Dedifferentiated amniotic fluid mesenchymal stem cell (primary cell): ENCODE measurements around the gene ZNF804B.
"Not testable (repeated sequence)": the region's sequence is repeated elsewhere in the genome, so short reads cannot be mapped to it uniquely, and the experiment has no call there.

Experiments
- DNase-seq: peaks from one replicate; pipeline ENCODE4 v3.0.0-alpha.2; 2016; ENCODE audit errors: extremely low spot score

ZNF804B gene

GRCh38 chr7:89085580-89085979 is 326.1 kb downstream of the ZNF804B start:
- no peak for DNase-seq

DNA sequence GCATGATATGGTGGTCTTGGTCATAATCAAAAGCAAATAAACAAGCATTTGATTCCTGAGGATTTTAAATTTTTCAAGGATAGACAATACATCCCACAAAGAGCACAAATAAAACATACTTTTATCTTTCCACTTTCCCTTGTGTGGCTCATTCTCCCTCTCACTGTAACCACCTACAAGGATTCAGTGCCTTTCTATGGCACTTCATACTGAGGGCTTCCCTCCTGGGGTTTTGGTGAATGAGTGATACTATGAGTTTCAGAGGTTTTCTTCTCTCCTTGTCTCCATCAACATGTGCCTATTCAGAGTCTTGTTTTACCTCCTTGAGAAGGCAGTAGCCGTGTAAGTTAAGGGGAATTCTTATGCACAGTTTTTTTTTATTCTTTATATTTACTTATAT is 332.1 kb downstream of the ZNF804B start:
- no peak for DNase-seq

GRCh38 chr7:89094269-89094668 is 334.8 kb downstream of the ZNF804B start:
- DNase-seq = no peak

DNA sequence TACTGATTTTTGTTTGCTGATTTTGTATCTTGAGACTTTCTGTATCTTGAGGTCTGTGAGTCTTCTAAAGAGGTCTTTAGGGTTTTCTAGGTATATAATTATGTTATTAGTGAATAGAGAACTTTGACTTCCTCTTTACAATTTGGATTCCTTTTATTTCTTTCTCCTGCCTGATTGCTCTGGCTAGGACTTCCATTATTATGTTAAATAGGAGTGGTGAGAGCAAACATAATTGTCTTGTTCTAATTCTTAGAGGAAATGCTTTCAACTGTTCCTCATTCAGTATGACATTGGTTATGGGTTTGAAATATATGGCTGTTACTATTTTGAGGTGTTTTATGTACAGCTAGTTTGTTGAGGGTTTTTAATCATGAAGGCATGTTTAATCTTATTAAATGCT is 344.1 kb downstream of the ZNF804B start:
- DNase-seq = no peak

DNA sequence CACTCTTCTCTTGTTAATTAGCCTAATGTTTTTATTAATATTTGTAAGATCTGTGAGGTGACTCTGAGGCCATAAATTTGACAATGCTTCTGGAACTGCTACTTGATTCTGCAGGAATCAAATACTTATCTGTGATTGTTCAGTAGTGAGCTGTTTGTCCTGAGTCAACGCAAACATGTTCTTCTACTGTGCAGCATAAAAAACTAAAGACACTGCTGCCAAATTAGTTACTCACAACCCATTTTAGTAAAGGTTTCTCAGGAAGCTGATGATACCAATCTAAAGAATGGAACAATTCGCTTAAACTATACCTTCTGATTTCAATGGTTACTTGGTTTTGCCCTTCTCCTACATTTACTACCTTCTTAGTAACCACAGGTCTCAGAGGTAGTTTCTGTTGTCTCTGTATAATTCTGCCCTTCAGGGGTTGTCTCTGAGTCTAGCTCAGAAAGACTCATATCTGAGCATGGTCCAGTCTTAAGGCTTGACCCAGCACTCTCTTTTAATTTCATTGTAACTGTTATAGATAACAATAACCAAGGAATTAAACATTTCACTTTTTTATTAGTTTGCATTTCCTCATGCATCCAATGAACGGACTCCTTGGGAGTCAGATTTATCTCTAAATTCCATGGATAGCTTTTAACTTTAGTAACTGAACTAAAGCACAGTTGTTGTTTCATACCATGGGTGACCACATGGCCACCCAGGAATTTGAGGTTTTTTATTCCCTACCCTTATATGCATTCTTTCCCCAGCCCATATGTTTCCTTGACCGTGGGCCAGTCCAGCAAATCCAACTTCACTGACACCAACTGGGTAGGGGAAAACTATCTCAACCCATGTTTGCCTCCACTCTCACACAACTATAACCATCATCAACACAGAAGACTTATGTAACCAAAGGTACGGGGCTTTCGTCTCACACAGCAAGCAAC is 345.5 kb downstream of the ZNF804B start:
- no peak for DNase-seq

- no peak for DNase-seq
Observed at GRCh38 chr7:89123871-89124270, 364.4 kb downstream of the ZNF804B start.

DNA sequence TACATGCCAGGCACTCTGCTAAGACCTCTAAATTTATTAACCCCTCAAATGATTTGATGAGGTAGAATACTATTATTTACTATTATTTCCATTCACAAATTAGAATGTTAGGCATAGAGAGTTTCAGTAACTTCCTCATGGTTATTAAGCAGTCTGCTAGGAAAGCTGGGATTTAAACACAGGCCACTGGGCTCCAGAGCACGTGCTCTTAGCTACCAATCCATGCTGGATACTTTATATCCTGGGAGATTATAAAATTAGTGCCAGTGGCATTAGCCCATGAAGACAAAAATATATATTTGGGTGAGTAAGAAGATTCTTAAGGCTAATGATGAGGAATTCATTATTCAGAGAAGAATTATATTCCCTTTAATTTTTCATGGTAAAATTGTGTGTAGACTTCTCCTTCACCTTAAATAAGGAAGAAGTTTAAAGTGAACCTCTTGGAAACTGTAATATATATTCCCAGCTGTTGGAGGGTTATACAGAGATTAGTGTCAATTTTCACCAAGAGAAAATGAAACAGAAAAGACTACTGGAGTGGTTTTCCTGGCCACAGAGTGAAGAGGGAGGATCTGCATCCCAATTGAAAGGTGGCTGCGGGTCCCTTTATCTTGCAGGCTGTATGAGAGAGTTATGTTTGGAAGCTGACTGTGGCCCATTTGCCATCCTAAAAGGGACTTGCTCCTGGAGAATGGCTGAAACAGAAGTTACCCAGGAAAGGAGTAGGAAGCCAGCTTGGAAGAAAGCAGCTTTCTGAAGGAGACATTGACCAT is 370.3 kb downstream of the ZNF804B start:
- no peak for DNase-seq

- no peak for DNase-seq
Observed at GRCh38 chr7:89133357-89133756, 373.9 kb downstream of the ZNF804B start.

DNA sequence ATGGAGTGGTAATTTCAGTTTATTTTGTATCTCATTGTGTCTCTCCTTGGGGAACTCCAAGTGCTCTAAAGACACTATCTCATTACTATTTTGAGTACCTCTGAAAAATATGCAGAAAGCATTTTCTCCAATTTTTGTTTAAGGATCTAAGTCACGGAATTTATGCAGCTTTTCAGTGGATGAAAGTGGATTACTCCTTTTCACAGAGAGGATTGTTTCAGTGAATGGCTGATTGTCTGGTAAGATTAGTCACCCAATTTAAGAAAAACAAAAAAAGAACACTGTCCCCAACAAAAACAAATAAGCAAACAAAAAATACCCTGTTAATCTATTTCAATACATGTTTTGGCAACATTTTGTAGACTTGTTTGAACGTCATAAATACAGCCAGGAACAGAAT is 374.3 kb downstream of the ZNF804B start:
- DNase-seq = no peak

DNA sequence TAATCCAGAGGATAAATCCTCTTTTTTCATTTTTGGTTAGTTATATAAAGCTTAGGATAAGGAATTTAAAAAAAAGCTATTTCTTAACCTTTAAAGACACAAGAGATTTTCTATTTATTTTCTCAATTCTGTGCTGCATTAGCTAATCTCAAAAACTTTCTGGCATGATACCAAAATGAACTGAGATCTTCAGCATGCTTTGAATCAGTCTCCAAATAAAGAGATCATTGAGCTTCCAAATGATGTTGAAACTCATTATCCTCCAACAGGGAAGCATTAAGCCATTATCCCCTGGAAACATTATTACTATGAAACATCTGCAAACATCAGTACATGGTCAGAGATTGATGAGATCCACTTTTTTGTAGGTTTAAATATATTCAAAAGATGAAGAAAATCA is 386.3 kb downstream of the ZNF804B start:
- no peak for DNase-seq

DNA sequence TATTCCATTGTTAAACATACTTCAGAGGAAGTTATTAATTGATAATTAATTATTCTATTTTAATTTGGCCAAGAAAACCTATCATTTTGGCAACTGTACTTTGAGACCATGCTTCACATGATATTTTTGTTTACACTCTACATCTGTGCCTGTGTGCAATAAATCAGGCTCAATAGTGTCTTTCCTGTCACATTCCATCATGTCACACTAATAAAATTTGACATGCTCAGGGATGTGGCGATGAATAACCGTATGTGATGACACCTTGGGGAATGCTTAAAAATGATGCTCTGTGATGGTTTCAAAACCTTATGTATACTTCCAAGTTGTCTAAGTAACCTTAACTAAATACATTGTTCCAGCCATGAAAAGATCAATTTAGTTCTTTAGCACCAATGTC is 400.6 kb downstream of the ZNF804B start:
- DNase-seq = no peak

DNA sequence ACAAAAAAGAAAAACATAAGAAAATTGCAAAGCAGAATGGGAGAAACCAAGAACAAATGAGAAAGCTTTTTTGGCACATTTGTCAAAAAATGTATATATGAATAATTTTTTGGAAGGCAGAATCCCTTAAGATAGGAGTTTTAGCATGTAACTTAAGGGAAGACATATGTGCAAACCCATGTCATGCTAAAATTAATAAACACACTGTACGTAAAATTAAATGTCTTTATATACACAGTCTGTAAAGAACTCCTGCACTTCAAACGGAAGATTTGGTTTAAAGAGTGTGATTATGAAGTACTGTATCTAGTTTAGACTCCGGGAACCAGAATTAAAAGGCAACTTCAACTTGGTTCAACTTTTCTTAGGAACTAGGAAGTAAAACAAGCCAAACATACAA is 405.9 kb downstream of the ZNF804B start:
- DNase-seq = no peak

GRCh38 chr7:89170628-89171027 is 411.1 kb downstream of the ZNF804B start:
- no peak for DNase-seq

DNA sequence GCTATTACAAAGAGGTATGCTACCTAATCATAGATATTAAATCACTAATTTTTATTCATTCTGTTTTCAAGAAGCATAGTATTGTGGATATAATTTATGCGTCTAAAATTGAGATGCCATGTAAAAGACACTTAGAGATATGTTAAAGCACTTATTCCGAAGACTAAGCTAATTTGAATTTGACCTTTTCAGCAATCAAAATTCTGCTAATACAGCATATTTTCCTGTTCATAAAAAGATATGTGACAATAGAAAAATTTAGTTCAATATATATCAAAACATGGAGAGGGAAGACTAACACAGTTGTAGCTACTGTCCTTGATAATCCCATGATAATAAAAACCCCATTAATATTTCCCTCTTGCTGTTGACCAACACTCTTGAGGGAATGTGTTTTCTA is 422.6 kb downstream of the ZNF804B start:
- no peak for DNase-seq

DNA sequence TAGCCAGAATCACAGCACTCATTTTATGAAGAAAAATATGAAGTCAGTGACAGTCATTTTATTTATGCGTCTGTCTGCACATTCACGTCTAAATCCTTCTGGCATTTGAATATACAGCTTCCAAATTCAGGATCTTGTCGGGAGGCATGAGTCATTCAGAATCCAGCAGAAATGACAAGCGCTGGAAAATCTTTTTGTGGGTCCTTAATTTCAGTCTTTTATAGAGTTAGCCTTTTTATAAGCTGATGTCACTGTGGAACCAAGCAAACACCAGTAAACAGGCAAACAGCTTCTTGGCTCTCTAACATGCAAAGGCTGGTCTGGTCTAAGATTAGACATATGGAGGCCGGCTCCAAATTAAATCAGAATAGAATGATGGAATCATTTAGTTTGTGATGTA is 424.2 kb downstream of the ZNF804B start:
- no peak for DNase-seq

- no peak for DNase-seq
Observed at GRCh38 chr7:89200758-89201157, 441.3 kb downstream of the ZNF804B start.

GRCh38 chr7:89223900-89224395 is 464.4 kb downstream of the ZNF804B start:
- DNase-seq = no peak

- not testable (repeated sequence) for DNase-seq
Observed at GRCh38 chr7:89228688-89229171, 469.2 kb downstream of the ZNF804B start.

DNA sequence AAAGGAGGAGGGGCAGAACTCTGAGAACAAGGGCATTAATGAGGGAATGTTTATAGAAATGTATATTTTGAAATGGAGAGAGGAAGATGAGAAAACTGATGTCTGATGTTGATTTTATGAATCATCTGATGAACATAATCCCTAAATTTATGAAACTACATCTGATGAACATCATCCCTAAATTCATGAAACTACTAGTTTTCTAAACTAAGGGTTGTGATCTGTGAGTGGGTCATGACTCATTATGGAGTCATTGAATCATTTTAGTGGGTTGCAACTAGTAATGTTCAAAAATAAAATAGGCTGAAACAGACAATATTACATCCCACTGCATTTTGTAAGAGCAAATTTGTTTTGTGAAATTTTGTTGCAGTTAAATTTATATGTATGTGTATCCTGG is 478.7 kb downstream of the ZNF804B start:
- peak; percentile 30 for DNase-seq

DNA sequence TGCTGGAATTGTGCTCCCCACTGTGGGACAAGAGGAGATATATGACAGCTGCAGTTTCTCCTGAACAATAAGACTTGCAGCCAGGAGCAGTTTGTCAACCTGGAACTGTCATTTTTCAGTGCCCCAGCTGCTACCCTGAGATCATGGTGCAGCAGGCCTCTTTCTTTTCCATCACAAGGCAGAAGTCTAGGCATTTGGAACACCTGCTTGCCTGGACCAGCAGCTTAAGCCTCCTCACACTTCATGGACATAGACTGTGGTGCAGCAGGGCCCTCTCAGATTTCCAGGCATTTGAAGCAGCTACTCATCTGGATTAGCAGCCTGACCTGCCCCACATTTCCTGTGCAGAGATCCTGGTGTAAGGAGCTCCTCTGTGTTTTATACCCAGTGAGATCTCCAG is 486.7 kb downstream of the ZNF804B start:
- DNase-seq = no peak

DNA sequence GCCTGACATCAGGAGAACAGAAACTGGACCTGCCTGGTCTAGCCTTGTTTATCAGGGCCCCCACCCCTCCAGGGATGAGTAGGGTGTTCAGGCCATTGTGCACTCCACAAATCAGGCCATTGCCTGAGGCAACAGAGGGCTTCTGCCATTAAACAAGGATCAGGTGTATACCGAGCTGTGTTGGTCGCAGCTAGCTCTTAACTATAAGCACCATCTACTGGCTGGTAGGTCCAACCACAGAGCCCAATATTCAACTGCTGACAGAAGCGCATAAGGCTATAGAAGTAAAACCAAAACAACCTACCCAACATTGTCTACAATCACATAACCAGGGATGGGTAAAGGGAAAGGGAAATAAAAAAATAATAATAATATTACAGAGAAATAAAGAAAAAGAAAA is 487.7 kb downstream of the ZNF804B start:
- DNase-seq = no peak

- DNase-seq = no peak
Observed at GRCh38 chr7:89259085-89259484, 499.6 kb downstream of the ZNF804B start.

- DNase-seq = no peak
Observed at GRCh38 chr7:89264126-89264525, 504.6 kb downstream of the ZNF804B start.
